HG03139 (cell line): ENCODE data around the gene MTUS2.
A peak's percentile ranks its signal among the peaks of the same experiment; 100 is the strongest.

Experiments
- ATAC-seq: cut with Tn5 transposase; IDR thresholded peaks from one replicate; pipeline ENCODE4 v1.9.1; 2021; ENCODE audit not compliant: unreplicated experiment

Gene MTUS2

GRCh38 chr13:29474991-29475390, 654.9 kb downstream of the MTUS2 start:
- no peak for ATAC-seq

GRCh38 chr13:29476046-29476445, 655.9 kb downstream of the MTUS2 start:
- no peak for ATAC-seq

- ATAC-seq: no peak
These were observed 659.8 kb downstream of the MTUS2 start for GRCh38 chr13:29479716-29480492.

- ATAC-seq: no peak
These were observed 660.9 kb downstream of the MTUS2 start for GRCh38 chr13:29480893-29481525.

GRCh38 chr13:29481603-29482002, 661.5 kb downstream of the MTUS2 start:
- no peak for ATAC-seq

GRCh38 chr13:29482504-29482903, 662.4 kb downstream of the MTUS2 start:
- no peak for ATAC-seq

- no peak for ATAC-seq
These were observed 663.1 kb downstream of the MTUS2 start for GRCh38 chr13:29483211-29483610.

- ATAC-seq: no peak
These were observed 663.5 kb downstream of the MTUS2 start for GRCh38 chr13:29483623-29484022.

GRCh38 chr13:29484236-29484635, 664.1 kb downstream of the MTUS2 start:
- ATAC-seq: no peak

- no peak for ATAC-seq
These were observed 664.7 kb downstream of the MTUS2 start for GRCh38 chr13:29484796-29485195.

- no peak for ATAC-seq
These were observed 666.4 kb downstream of the MTUS2 start for GRCh38 chr13:29486551-29486950.

GRCh38 chr13:29487466-29488454, 667.6 kb downstream of the MTUS2 start:
- ATAC-seq: no peak

- ATAC-seq: no peak
These were observed 669.8 kb downstream of the MTUS2 start for GRCh38 chr13:29489650-29490560.

- no peak for ATAC-seq
These were observed 670.4 kb downstream of the MTUS2 start for GRCh38 chr13:29490561-29490885.

GRCh38 chr13:29491248-29491647, 671.1 kb downstream of the MTUS2 start:
- no peak for ATAC-seq

GRCh38 chr13:29493796-29494195, 673.7 kb downstream of the MTUS2 start:
- ATAC-seq: no peak

GRCh38 chr13:29494520-29494919, 674.4 kb downstream of the MTUS2 start:
- no peak for ATAC-seq

GRCh38 chr13:29496241-29496712, 676.1 kb downstream of the MTUS2 start:
- ATAC-seq: peak; percentile 56

- no peak for ATAC-seq
These were observed 677.1 kb downstream of the MTUS2 start for GRCh38 chr13:29497137-29497654.

GRCh38 chr13:29498426-29499040, 678.4 kb downstream of the MTUS2 start:
- no peak for ATAC-seq
